ENCODE results near the gene TSEN15. TPM values are rescaled to one million over a fixed set of nuclear protein-coding genes. Genes with fewer than 3 reads are reported as not detected.

TSEN15 gene
- total RNA-seq, 3 donors from 2014 or later (not counting 1 experiment from before 2014, with no cell fraction given), result 29.5 to 52.9 (median 34.3) TPM

GRCh38 chr1:184060316-184060715 lies 8.8 kb downstream of the TSEN15 start:
- TF ChIP-seq, protein P1, sequence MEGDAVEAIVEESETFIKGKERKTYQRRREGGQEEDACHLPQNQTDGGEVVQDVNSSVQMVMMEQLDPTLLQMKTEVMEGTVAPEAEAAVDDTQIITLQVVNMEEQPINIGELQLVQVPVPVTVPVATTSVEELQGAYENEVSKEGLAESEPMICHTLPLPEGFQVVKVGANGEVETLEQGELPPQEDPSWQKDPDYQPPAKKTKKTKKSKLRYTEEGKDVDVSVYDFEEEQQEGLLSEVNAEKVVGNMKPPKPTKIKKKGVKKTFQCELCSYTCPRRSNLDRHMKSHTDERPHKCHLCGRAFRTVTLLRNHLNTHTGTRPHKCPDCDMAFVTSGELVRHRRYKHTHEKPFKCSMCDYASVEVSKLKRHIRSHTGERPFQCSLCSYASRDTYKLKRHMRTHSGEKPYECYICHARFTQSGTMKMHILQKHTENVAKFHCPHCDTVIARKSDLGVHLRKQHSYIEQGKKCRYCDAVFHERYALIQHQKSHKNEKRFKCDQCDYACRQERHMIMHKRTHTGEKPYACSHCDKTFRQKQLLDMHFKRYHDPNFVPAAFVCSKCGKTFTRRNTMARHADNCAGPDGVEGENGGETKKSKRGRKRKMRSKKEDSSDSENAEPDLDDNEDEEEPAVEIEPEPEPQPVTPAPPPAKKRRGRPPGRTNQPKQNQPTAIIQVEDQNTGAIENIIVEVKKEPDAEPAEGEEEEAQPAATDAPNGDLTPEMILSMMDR (IDR thresholded peaks at IDR 0.05), result no peak
- intact Hi-C loops (cut with micrococcal nuclease), result no loop called here
- Histone ChIP-seq H3K9me3 (ENCODE audit: control insufficient read depth, insufficient read depth, low read length) (no peaks in the 10 kb centered on the region), H3K4me3 (ENCODE audit: low read length) (no peak overlapping the region), H3K27ac (ENCODE audit: low read length) (no peak overlapping the region), H3K4me1 (ENCODE audit: control insufficient read depth, insufficient read depth, low read length) (no peaks in the 10 kb centered on the region), H3K27me3 (ENCODE audit: control insufficient read depth, insufficient read depth, low read length) (no peaks in the 10 kb centered on the region), H3K36me3 (ENCODE audit: control insufficient read depth, insufficient read depth, low read length) (peaks cover 25% of the 10 kb centered on the region)
- H3K4me1 Mint-ChIP-seq, result peaks cover 16% of the 10 kb centered on the region in 2 donors
- no peaks in the 10 kb centered on the region for H3K9me3 Mint-ChIP-seq
- no peak overlapping the region for H3K4me3 Mint-ChIP-seq
- no peaks in the 10 kb centered on the region for H3K36me3 Mint-ChIP-seq
- H3K27me3 Mint-ChIP-seq (ENCODE audit: low read depth in 2 of 2), result no peaks in the 10 kb centered on the region
- 98% methylated on average over 2 of the region's 3 CpGs for WGBS (ENCODE audit: insufficient coverage)
- DNase-seq (no peak), ATAC-seq (no peak)
- H3K27ac Mint-ChIP-seq, result no peak overlapping the region

DNA sequence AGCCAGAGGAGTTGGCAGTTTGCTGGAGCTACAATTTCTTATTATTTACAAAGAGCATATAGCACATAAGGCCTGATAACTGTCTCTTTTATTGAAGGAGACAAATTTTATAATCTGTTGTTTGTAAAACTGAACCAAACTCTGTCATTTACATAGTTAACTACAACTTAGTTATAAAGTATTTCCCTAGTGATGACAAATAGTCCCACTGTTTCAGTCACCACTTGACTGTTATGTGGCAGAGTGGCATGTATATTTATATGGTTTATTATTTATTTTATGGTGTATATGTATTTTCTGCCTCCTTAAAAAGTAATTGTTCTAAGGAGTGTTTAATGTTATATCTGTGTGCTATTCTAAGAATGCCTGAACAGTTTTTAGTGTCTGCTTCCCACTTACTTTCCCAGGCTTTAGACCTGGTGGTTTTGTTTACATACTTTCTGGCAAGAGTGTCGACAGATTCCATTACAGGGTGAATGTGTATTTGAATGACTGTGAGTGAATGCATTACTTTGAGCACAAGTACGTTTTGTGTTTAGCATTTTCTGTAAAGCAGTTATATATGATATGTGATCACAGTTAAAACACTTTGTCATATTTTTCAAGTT lies 10.0 kb downstream of the TSEN15 start:
- no peak overlapping the region for H3K4me3 ChIP-seq (ENCODE audit: low read length)
- no peaks in the 10 kb centered on the region for H3K9me3 Mint-ChIP-seq
- H3K27me3 Mint-ChIP-seq (ENCODE audit: low read depth in 2 of 2), result no peaks in the 10 kb centered on the region
- WGBS (ENCODE audit: insufficient coverage), result 96% methylated on average over 2 of the region's 2 CpGs
- H3K36me3 Mint-ChIP-seq, result no peaks in the 10 kb centered on the region
- no peak overlapping the region for H3K4me3 Mint-ChIP-seq
- no peak for ATAC-seq
- H3K27ac ChIP-seq (ENCODE audit: low read length), result no peak overlapping the region
- DNase-seq, result no peak
- TF ChIP-seq, protein P1 (IDR thresholded peaks at IDR 0.05), result no peak
- intact Hi-C loops (cut with micrococcal nuclease), result no loop called here
- H3K27me3 ChIP-seq (ENCODE audit: control insufficient read depth, insufficient read depth, low read length), result no peaks in the 10 kb centered on the region
- H3K27ac Mint-ChIP-seq, result no peak overlapping the region
- peaks cover 25% of the 10 kb centered on the region for H3K36me3 ChIP-seq (ENCODE audit: control insufficient read depth, insufficient read depth, low read length)
- peaks cover 15 to 16% of the 10 kb centered on the region in 2 donors for H3K4me1 Mint-ChIP-seq
- H3K9me3 ChIP-seq (ENCODE audit: control insufficient read depth, insufficient read depth, low read length), result no peaks in the 10 kb centered on the region
- H3K4me1 ChIP-seq (ENCODE audit: control insufficient read depth, insufficient read depth, low read length), result no peaks in the 10 kb centered on the region

GRCh38 chr1:184062640-184063286 lies 11.2 kb downstream of the TSEN15 start:
- Mint-ChIP-seq H3K27ac (no peak overlapping the region), H3K36me3 (no peaks in the 10 kb centered on the region), H3K4me3 (no peak overlapping the region), H3K27me3 (ENCODE audit: low read depth in 2 of 2) (no peaks in the 10 kb centered on the region), H3K9me3 (no peaks in the 10 kb centered on the region), H3K4me1 (peaks cover 10 to 11% of the 10 kb centered on the region in 2 donors)
- Histone ChIP-seq H3K27ac (ENCODE audit: low read length) (no peak overlapping the region), H3K27me3 (ENCODE audit: control insufficient read depth, insufficient read depth, low read length) (no peaks in the 10 kb centered on the region), H3K9me3 (ENCODE audit: control insufficient read depth, insufficient read depth, low read length) (no peaks in the 10 kb centered on the region), H3K36me3 (ENCODE audit: control insufficient read depth, insufficient read depth, low read length) (peaks cover 24% of the 10 kb centered on the region), H3K4me3 (ENCODE audit: low read length) (no peak overlapping the region), H3K4me1 (ENCODE audit: control insufficient read depth, insufficient read depth, low read length) (no peaks in the 10 kb centered on the region)
- no CpG with 5 or more reads among the region's 3 CpGs for WGBS (ENCODE audit: insufficient coverage)
- TF ChIP-seq, protein P1 (IDR thresholded peaks at IDR 0.05), result no peak
- ATAC-seq (no peak), DNase-seq (no peak)
- intact Hi-C loops (cut with micrococcal nuclease), result no loop called here

GRCh38 chr1:184065559-184065958 lies 14.0 kb downstream of the TSEN15 start:
- Histone ChIP-seq H3K4me1 (ENCODE audit: control insufficient read depth, insufficient read depth, low read length) (no peaks in the 10 kb centered on the region), H3K27ac (ENCODE audit: low read length) (no peak overlapping the region), H3K27me3 (ENCODE audit: control insufficient read depth, insufficient read depth, low read length) (no peaks in the 10 kb centered on the region), H3K4me3 (ENCODE audit: low read length) (no peak overlapping the region), H3K36me3 (ENCODE audit: control insufficient read depth, insufficient read depth, low read length) (peaks cover 18% of the 10 kb centered on the region), H3K9me3 (ENCODE audit: control insufficient read depth, insufficient read depth, low read length) (no peaks in the 10 kb centered on the region)
- Mint-ChIP-seq H3K4me1 (peaks cover 10% of the 10 kb centered on the region in 2 donors), H3K9me3 (no peaks in the 10 kb centered on the region), H3K4me3 (no peak overlapping the region), H3K27ac (no peak overlapping the region), H3K27me3 (ENCODE audit: low read depth in 2 of 2) (no peaks in the 10 kb centered on the region), H3K36me3 (no peaks in the 10 kb centered on the region)
- DNase-seq (no peak), ATAC-seq (no peak)
- intact Hi-C loops (cut with micrococcal nuclease), result no loop called here
- TF ChIP-seq, protein P1 (IDR thresholded peaks at IDR 0.05), result no peak
